GM04504 (cell line): ENCODE data around the gene ACY1.

ENCODE experiments used
- DNase-seq: peaks from one replicate; pipeline ENCODE4 v3.0.0-alpha.2; 2012; ENCODE audit warnings: low read depth

The ACY1 gene

GRCh38 chr3:51963951-51964451 lies 19.3 kb upstream of the ACY1 start:
- no peak for DNase-seq

GRCh38 chr3:51964521-51964920 lies 18.8 kb upstream of the ACY1 start:
- no peak for DNase-seq

DNA sequence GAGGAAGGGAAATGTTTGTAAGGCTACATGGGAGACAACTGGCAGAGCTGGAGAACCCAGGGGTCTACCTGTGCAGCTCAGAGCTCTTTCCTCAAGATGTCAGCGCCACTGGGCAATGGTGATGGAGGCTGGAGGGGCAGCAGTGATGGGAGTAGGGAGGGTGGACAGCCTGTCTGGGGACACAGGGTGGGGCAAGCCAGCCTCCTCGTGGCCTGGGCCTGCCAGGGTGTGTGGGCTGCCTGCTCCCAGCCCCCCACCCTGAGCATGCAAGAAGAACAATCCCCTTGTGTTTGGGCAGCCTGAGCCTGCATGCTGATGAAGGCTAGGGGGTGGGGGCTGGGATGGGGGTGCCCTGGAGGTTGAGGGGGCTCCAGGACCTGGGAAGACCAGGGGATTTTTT lies 17.3 kb upstream of the ACY1 start:
- no peak for DNase-seq

DNA sequence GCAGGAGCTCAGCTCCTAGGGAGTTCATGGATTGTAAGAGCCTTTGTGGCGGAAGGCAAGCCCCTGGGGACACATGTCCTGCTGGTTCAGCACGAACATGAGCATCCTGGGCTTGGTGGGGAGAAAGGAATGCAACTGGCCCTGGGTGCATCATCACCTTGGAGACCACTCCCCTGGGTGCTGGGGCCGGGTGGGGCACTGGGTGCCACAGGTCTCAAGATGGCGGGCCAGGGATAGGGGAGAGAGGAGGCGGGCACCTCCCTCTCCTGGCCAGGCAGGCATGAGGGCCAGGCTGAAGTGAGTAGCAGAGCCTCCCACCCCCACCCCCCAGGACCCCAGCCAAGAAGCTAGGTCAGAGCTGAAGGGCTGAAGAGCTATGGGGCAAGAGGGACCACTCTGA lies 16.8 kb upstream of the ACY1 start:
- no peak for DNase-seq

DNA sequence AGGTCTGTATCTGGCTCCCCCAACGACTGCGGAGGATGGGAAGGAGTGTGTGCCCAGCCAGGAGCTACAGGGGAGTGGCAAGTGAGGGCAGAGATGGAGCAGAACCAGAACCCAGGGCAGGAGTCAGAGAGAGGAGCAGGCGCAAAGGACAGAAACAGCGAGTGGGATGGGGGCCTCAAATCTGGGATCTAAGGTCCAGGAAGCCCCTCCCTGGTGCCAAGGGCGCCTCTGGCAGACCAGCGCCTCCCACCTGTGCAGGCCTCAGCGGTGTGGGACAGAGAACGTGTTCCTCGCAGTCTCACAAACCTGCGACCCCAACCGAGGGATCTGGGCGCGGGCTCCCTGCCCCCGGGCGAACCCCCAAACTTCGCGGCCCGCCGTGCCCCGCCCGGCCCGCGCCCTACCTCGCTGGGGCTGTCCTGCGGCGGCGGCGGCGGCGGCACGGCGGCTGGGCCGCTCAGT lies 16.4 kb upstream of the ACY1 start:
- no peak for DNase-seq

GRCh38 chr3:51967384-51968169 lies 15.8 kb upstream of the ACY1 start, which contains the start of gene PCBP4:
TSS of gene PCBP4 (minus strand) at chr3:51967454. CDS start at chr3:51961240, 6,214 bp downstream.
- no peak for DNase-seq

DNA sequence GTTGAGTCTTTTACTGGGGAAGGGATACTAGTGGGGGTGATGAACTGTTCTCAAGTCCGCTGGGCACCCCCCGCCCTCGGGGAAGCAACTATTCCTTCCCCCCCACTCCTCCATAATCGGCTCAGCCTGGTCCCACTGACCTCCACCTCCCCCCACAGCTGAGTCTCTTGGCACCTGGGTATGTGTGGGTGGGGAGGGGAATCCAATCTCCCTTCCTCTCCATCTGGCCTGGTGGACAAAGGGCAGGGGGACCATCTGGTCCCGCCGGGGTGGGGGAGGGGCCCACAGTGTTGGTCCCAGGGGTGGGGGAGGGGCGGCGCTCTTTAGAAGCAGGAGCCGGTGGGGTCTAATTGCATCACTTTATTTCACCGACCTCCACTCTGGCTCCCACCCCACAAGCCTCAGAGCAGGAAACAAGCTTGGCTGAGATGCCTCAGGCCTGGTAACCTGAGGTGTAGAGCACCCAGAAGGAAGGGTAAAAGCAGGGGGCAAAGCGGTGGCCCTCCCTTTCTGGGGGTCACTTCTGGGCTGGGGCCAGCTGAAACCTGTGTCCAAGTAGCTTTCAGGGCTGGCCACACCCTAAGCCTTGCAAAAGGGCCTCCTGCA lies 15.1 kb upstream of the ACY1 start:
- no peak for DNase-seq

DNA sequence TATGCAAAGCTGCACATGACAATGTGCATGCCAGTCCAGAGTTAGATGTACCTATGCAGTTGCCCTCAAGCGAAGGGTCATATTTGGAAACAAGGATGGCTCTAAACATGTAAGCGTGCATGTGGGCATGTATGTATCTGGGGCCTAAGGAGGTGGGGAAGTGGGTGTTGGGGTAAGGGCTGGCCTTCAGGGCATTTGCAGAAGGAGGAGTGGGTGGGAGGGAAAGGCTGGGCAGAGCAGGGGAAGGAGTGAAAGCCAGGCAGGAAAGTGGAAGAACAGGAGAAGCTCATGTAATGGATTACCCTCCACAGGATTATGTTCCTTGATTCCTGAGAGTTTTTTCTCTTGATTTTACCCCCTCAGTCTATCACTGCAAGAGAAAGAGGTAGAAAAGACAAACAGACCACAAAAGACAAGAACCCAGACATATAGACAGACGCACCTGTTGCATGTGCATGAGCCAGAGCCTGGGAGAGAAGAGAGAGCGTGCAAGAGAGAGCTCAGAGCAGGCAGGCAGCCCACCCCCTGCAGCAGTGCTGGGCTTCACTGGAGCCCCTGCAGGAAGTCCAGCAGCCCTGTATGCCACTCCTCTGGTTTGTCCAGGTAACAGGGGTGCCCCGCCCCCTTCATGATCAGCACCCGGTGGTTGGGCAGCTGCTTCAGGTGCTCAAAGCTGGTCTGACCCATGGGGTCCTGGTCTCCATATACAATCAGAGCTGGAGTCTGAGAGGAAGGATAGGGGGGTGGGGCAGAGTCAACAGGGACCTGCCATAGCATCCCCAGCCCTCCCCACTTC lies 14.3 kb upstream of the ACY1 start:
- no peak for DNase-seq

GRCh38 chr3:51969841-51970240 lies 13.5 kb upstream of the ACY1 start:
- DNase-seq = no peak

- no peak for DNase-seq
Measured at GRCh38 chr3:51970606-51971300, 12.6 kb upstream of the ACY1 start.

GRCh38 chr3:51971350-51971749 lies 12.0 kb upstream of the ACY1 start:
- DNase-seq = no peak

DNA sequence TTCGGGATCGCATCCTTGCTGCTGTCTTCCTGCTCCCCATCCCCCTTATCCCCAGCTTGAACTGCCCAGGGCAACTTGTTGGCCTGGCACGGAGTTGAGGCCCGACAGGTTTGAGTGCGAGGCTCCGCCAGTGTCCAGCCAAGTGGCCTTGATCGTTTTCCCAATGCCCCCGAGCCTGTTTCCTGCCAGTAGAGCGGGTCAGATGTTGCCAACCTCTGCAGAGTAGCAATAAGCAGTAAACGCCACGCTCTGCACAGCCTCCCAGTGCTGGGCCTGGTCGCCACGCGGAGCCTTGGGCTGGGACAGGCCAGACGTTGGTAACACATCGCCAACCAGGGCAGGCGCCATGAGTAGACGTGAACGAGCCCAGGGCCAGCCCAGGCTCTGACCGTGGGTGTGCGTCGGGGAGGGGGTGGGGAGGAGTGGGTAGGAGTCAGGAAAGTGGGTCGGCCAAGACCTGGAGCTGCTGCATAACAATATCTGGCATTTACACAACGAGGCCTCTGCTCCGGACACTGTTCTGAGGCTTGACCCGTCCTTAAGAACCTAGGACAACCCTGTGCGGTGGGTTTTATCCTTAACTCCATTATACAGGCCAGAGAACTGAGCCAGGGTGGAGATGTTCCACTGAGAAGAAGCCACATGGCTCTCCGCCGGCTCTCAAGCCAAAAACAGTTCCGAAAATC lies 8.9 kb upstream of the ACY1 start:
- no peak for DNase-seq

GRCh38 chr3:51974963-51975851 lies 8.1 kb upstream of the ACY1 start, which contains the start of gene ABHD14A:
TSS of gene ABHD14A (plus strand) at chr3:51975064. CDS start at chr3:51975136, 72 bp downstream.
- DNase-seq = no peak

GRCh38 chr3:51975852-51976549 lies 7.3 kb upstream of the ACY1 start:
- no peak for DNase-seq

GRCh38 chr3:51977446-51978142 lies 5.7 kb upstream of the ACY1 start:
- no peak for DNase-seq

DNA sequence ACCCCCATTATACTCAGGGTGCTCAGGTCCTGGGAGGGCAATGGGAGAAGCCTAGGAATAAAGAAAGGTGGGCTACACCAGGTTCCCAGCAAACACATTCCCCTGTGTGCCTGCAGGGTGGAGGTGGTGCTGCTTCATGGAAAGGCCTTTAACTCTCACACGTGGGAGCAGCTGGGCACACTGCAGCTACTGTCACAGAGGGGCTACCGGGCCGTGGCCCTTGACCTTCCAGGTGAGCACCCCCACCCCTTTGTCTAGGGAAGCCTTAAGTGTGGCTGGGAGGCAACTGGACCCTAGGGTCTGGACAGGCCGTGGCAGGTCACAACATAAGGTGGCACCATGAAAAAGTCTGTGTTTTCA lies 5.2 kb upstream of the ACY1 start:
- DNase-seq = no peak

DNA sequence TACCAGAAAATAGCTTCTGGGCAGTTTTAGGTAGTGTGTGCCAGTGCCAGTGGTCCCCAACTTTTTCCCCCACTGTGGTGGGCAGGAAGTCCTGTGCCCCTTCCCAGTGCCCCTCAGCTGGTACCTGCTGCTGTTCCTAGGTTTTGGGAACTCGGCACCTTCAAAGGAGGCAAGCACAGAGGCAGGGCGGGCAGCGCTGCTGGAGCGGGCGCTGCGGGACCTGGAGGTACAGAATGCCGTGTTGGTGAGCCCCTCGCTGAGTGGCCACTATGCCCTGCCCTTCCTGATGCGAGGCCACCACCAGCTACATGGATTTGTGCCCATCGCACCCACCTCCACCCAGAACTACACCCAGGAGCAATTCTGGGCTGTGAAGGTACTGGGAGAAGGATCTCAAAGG lies 3.1 kb upstream of the ACY1 start:
- no peak for DNase-seq

DNA sequence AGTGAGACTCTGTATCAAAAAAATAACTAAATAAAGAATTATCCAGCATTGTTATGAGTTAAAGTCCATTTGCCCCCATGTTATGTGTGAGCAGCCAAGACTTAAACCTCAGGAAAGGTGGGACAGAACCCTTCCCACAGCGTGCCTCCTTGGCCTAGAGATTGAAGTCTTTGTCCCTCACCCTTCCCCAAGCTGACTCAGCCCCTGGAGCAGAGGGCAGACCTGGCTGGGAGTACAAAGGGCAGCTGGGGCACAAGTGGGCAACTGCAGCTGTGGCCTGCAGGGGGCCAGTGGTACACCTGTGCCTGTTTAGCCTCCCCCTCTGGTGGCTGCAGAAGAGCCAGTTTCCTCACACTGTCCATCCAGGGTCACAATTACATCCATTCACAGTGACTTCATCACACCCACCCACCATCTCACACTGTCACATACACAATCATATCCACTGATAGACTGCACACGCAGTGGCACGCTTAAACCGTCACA lies 940 bp upstream of the ACY1 start:
- no peak for DNase-seq
